ENCODE measurements around the gene PDGFD.

DNA sequence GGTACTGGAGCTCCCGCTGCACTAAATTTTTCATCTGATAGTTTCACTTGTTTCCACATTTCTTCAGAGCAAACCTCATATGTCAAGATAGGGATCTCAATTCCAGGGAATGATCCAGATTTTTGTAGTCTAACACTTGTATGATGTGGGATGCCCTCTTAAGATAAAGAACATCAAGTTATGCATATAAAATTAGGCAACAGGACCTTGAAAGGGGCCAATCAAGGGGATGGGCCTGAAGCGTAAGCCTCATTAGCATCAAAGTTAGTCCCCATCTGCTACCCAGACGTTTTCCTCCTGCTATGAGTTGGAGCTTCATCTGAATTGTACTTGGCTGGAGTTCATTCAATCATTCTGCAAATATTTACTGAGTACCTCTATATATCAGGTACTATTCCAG, 17.5 kb downstream of the PDGFD start:
- TF ChIP-seq, protein P1, sequence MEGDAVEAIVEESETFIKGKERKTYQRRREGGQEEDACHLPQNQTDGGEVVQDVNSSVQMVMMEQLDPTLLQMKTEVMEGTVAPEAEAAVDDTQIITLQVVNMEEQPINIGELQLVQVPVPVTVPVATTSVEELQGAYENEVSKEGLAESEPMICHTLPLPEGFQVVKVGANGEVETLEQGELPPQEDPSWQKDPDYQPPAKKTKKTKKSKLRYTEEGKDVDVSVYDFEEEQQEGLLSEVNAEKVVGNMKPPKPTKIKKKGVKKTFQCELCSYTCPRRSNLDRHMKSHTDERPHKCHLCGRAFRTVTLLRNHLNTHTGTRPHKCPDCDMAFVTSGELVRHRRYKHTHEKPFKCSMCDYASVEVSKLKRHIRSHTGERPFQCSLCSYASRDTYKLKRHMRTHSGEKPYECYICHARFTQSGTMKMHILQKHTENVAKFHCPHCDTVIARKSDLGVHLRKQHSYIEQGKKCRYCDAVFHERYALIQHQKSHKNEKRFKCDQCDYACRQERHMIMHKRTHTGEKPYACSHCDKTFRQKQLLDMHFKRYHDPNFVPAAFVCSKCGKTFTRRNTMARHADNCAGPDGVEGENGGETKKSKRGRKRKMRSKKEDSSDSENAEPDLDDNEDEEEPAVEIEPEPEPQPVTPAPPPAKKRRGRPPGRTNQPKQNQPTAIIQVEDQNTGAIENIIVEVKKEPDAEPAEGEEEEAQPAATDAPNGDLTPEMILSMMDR (conservative IDR thresholded peaks at IDR 0.05 in 1 of 2, IDR thresholded peaks at IDR 0.05 in 1 of 2; ENCODE audit: low read depth in 1 of 2, low read length in 2 of 2): no peak
- TF ChIP-seq EZH2 (IDR thresholded peaks at IDR 0.05; ENCODE audit: low read length, missing control alignments): no peak
